IMR-90 (cell line): Measurements from ENCODE around the gene TRIO. TPM values are rescaled to one million over a fixed set of nuclear protein-coding genes. Genes with fewer than 3 reads are reported as not detected.

Experiments used
- ATAC-seq: fragments of 200-7000 bp; cut with Tn5 transposase; 2 replicates; pipeline ENCODE4 v1.9.1; 2020; ENCODE audit warnings: low read depth, mild to moderate bottlenecking, moderate library complexity
- BruUV-seq: library from RNA; stranded (reverse); fragments of 400-500 nt; replicated peaks from 2 replicates; lab custom pipeline; 2021; lab: Mats Ljungman, UMichigan
- CTCF ChIA-PET: fragments of 300-600 bp; formaldehyde crosslinking; extraction: SDS; loops from one replicate; lab custom pipeline; 2021; ENCODE audit warnings: antibody characterized with exemption; lab: Yijun Ruan, JAX
- POLR2A ChIA-PET: fragments of 300-600 bp; sonication (Branson Sonifier 250); formaldehyde crosslinking; loops from one replicate; lab custom pipeline; 2022; ENCODE audit warnings: antibody characterized with exemption; ENCODE audit not compliant: unreplicated experiment; lab: Charles Lee
- DNase-seq: peaks from one replicate; pipeline ENCODE4 v3.0.0; 2013
- H2AFZ ChIP-seq: replicated peaks from 2 replicates; pipeline ENCODE3; 2013; ENCODE audit warnings: low read length, mild to moderate bottlenecking; ENCODE audit not compliant: poor library complexity
- H2AK5ac ChIP-seq: 2 replicates; pipeline ENCODE4 v1.6.1; 2013; ENCODE audit warnings: low read depth, low read length, inconsistent platforms
- H2AK9ac ChIP-seq: replicated peaks from 2 replicates; pipeline ENCODE3; 2013; ENCODE audit warnings: mild to moderate bottlenecking, low read depth, low read length, moderate library complexity; ENCODE audit not compliant: poor library complexity
- H2BK120ac ChIP-seq: 2 replicates; pipeline ENCODE4 v1.6.1; 2013; ENCODE audit warnings: low read depth, low read length, inconsistent platforms
- H2BK15ac ChIP-seq: 3 replicates; pipeline ENCODE4 v1.6.1; 2013; ENCODE audit warnings: low read depth, low read length, inconsistent platforms
- H2BK20ac ChIP-seq: 2 replicates; pipeline ENCODE4 v1.6.1; 2013; ENCODE audit warnings: low read depth, mild to moderate bottlenecking, inconsistent platforms, low read length, moderate library complexity
- H2BK5ac ChIP-seq: 2 replicates; pipeline ENCODE4 v1.6.1; 2013; ENCODE audit warnings: mild to moderate bottlenecking, low read depth, low read length, inconsistent platforms; ENCODE audit not compliant: poor library complexity, severe bottlenecking
- H3K14ac ChIP-seq: replicated peaks from 2 replicates; pipeline ENCODE4 v1.6.1; 2013; ENCODE audit warnings: low read depth, low read length, inconsistent platforms
- H3K18ac ChIP-seq: 2 replicates; pipeline ENCODE4 v1.6.1; 2013; ENCODE audit warnings: low read depth, low read length, control low read depth
- H3K23ac ChIP-seq: 2 replicates; pipeline ENCODE4 v1.6.1; 2013; ENCODE audit warnings: low read depth, low read length, inconsistent platforms
- H3K27ac ChIP-seq: 2 replicates; pipeline ENCODE4 v1.5.1; 2013; ENCODE audit warnings: mild to moderate bottlenecking, control low read depth, low read length; ENCODE audit not compliant: insufficient read depth
- H3K27me3 ChIP-seq: 2 replicates; pipeline ENCODE4 v1.6.1; 2013; ENCODE audit warnings: low read length; ENCODE audit not compliant: control insufficient read depth, insufficient read depth
- H3K36me3 ChIP-seq: 2 replicates; pipeline ENCODE4 v1.6.1; 2013; ENCODE audit warnings: low read length, mixed read lengths; ENCODE audit not compliant: control insufficient read depth, insufficient read depth
- H3K4ac ChIP-seq: 2 replicates; pipeline ENCODE4 v1.6.1; 2013; ENCODE audit warnings: low read depth, low read length, inconsistent platforms
- H3K4me1 ChIP-seq: 2 replicates; pipeline ENCODE4 v1.6.1; 2013; ENCODE audit warnings: low read length, mixed read lengths; ENCODE audit not compliant: control insufficient read depth, insufficient read depth
- H3K4me2 ChIP-seq: 2 replicates; pipeline ENCODE4 v1.6.1; 2013; ENCODE audit warnings: low read depth, mild to moderate bottlenecking, control low read depth, low read length, moderate library complexity
- H3K4me3 ChIP-seq: 2 replicates; pipeline ENCODE4 v1.5.1; 2013; ENCODE audit warnings: low read depth, mild to moderate bottlenecking, control low read depth, low read length, moderate library complexity; ENCODE audit not compliant: insufficient read depth
- H3K56ac ChIP-seq: 2 replicates; pipeline ENCODE4 v1.6.1; 2013; ENCODE audit warnings: low read length, inconsistent platforms; ENCODE audit not compliant: insufficient read depth; ENCODE audit errors: extremely low read depth
- H3K79me1 ChIP-seq, 2 experiments: 2 replicates each; pipeline ENCODE4 v1.6.1; 2013; ENCODE audit warnings: low read length in 2 of 2, inconsistent platforms in 1 of 2, low read depth in 1 of 2
- H3K9ac ChIP-seq: 2 replicates; pipeline ENCODE4 v1.6.1; 2013; ENCODE audit warnings: low read depth, low read length, control low read depth
- H3K9me1 ChIP-seq: 2 replicates; pipeline ENCODE4 v1.6.1; 2013; ENCODE audit warnings: low read length, inconsistent platforms; ENCODE audit not compliant: insufficient read depth
- H3K9me3 ChIP-seq: 2 replicates; pipeline ENCODE4 v1.6.1; 2013; ENCODE audit warnings: low read length; ENCODE audit not compliant: control insufficient read depth, insufficient read depth
- H4K20me1 ChIP-seq: 2 replicates; pipeline ENCODE4 v1.6.1; 2013; ENCODE audit warnings: low read length, inconsistent platforms; ENCODE audit not compliant: insufficient read depth
- H4K5ac ChIP-seq: 2 replicates; pipeline ENCODE4 v1.6.1; 2013; ENCODE audit warnings: mild to moderate bottlenecking, low read depth, low read length, control low read depth
- H4K8ac ChIP-seq, 2 experiments: 2 replicates each; pipeline ENCODE4 v1.6.1; 2013; ENCODE audit warnings: low read depth in 2 of 2, low read length in 2 of 2, control low read depth in 1 of 2, inconsistent platforms in 1 of 2
- H4K91ac ChIP-seq: 2 replicates; pipeline ENCODE4 v1.6.1; 2013; ENCODE audit warnings: low read depth, low read length, inconsistent platforms; ENCODE audit not compliant: insufficient read depth
- CHD1 ChIP-seq: IDR thresholded peaks from 2 replicates; pipeline ENCODE4 v1.6.1; 2012; ENCODE audit warnings: low read depth, low read length, improper control_type of control experiment
- MXI1 ChIP-seq: IDR thresholded peaks from 2 replicates; pipeline ENCODE4 v1.6.1; 2012; ENCODE audit warnings: low read depth, mild to moderate bottlenecking, low read length, moderate library complexity, borderline replicate concordance
- whole genome bisulfite sequencing, 2 experiments: methylation state at CpG; one replicate each; pipeline versions ENCODE4 v1.1.5 to v1.1.7; 2013; ENCODE audit warnings: missing lambda C conversion rate in 2 of 2; ENCODE audit not compliant: insufficient read length in 1 of 2; ENCODE audit errors: extremely low coverage in 2 of 2; 5-methylcytosine and 5-hydroxymethylcytosine counted together
- dilution Hi-C: fragments of 300-500 bp; cut with HindIII; formaldehyde crosslinking; loops from one replicate; pipeline ENCODE4 v1.14.3; 2018; ENCODE audit warnings: low sequenced_read_pairs; ENCODE audit not compliant: unreplicated experiment
- in situ Hi-C: fragments of 300-500 bp; cut with MboI; formaldehyde crosslinking; loops from 3 replicates; pipeline ENCODE4 v1.14.3; 2019; ENCODE audit warnings: low sequenced_read_pairs, inconsistent platforms, mixed read lengths
- intact Hi-C: fragments of 100-400 bp; cut with micrococcal nuclease; formaldehyde crosslinking; loops from 2 replicates; pipeline ENCODE4 v1.10.0; 2022
- polyA plus RNA-seq, 3 experiments: library from polyadenylated mRNA; depleted of rRNA; stranded (reverse); fragments of >200 nt; gene quantifications; 2 replicates each; pipeline ENCODE4 v1.2.3, GENCODE V29; 2012; ENCODE audit warnings: low replicate concordance in 1 of 3
- total RNA-seq: library from RNA; depleted of rRNA; stranded (reverse); fragments of >200 nt; gene quantifications from 2 replicates; pipeline ENCODE4 v1.2.3, GENCODE V29; 2012

The TRIO gene
- total and polyA plus RNA-seq, 2 of the 4 experiments (the other 2 are of a cell fraction), result 206 to 522 TPM

- no peak overlapping the region; the same call in 1 of the 2 replicates for H3K14ac ChIP-seq
- peaks cover 71% of the 10 kb centered on the region for H4K20me1 ChIP-seq
- H2BK5ac ChIP-seq, result peak overlapping the region; percentile 22
- no peak overlapping the region for H3K56ac ChIP-seq
- no peak overlapping the region for H2BK120ac ChIP-seq
- POLR2A ChIA-PET, result no interaction called here
- in situ Hi-C loops (no loop called here), dilution Hi-C loops (no loop called here), intact Hi-C loops (no loop called here)
- DNase-seq, result peak; percentile 66
- H3K9me1 ChIP-seq, result peaks cover 26% of the 10 kb centered on the region
- H2AK5ac ChIP-seq, result no peak overlapping the region
- no peaks in the 10 kb centered on the region for H3K9me3 ChIP-seq
- H2BK15ac ChIP-seq, result no peak overlapping the region
- H3K18ac ChIP-seq, result no peak overlapping the region
- H2AK9ac ChIP-seq, result no peak overlapping the region
- WGBS, 2 experiments, result 8% methylated on average over 2 of the region's 12 CpGs; no CpG with 5 or more reads in 1 of the 2 experiments
- BruUV-seq, result no TSS peak
- peaks cover 50 to 75% of the 10 kb centered on the region in 2 experiments for H3K79me1 ChIP-seq
- no peak overlapping the region for H3K9ac ChIP-seq
- TF ChIP-seq MXI1, result 0 out of 2 replicates have a peak, but pooled peaks have one; percentile 11
- TF ChIP-seq CHD1, result no peak
- H3K27me3 ChIP-seq, result no peaks in the 10 kb centered on the region
- no peak overlapping the region for H2AFZ ChIP-seq
- peaks cover 58% of the 10 kb centered on the region for H3K36me3 ChIP-seq
- H2BK20ac ChIP-seq, result no peak overlapping the region
- H4K8ac ChIP-seq, result peak overlapping the region; percentile 20 to 69; a peak in 3 of 4 replicates
- H4K91ac ChIP-seq, result no peak overlapping the region
- H3K27ac ChIP-seq, result no peak overlapping the region; the same call in 1 of the 2 replicates
- H3K23ac ChIP-seq, result peak overlapping the region; percentile 57; the same call in 1 of the 2 replicates
- no peak overlapping the region for H4K5ac ChIP-seq
- H3K4me2 ChIP-seq, result no peak overlapping the region
- H3K4me3 ChIP-seq, result no peak overlapping the region
- ATAC-seq, result peak; percentile 40
- peaks cover 19% of the 10 kb centered on the region for H3K4me1 ChIP-seq
- CTCF ChIA-PET, result interaction anchor here (1.0 kb wide), 1 partner anchor 10 kb away, joined by 3 read pairs; no protein-coding TSS in a partner anchor
- 0 out of 2 replicates have a peak overlapping the region, but pooled peaks have one; percentile 9 for H3K4ac ChIP-seq
Measured at GRCh38 chr5:14316471-14316870, 173.3 kb downstream of the TRIO start.
